NOMO-1 (cell line): ENCODE data around the gene CSF1.
"Not testable (repeated sequence)": the region's sequence is repeated elsewhere in the genome, so short reads cannot be mapped to it uniquely, and the experiment has no call there.

Experiments
- DNase-seq, 2 experiments: peaks; one replicate each; lab custom pipeline; 2025; ENCODE audit not compliant: unreplicated experiment in 2 of 2; lab: John Stamatoyannopoulos, UW

Gene CSF1

DNA sequence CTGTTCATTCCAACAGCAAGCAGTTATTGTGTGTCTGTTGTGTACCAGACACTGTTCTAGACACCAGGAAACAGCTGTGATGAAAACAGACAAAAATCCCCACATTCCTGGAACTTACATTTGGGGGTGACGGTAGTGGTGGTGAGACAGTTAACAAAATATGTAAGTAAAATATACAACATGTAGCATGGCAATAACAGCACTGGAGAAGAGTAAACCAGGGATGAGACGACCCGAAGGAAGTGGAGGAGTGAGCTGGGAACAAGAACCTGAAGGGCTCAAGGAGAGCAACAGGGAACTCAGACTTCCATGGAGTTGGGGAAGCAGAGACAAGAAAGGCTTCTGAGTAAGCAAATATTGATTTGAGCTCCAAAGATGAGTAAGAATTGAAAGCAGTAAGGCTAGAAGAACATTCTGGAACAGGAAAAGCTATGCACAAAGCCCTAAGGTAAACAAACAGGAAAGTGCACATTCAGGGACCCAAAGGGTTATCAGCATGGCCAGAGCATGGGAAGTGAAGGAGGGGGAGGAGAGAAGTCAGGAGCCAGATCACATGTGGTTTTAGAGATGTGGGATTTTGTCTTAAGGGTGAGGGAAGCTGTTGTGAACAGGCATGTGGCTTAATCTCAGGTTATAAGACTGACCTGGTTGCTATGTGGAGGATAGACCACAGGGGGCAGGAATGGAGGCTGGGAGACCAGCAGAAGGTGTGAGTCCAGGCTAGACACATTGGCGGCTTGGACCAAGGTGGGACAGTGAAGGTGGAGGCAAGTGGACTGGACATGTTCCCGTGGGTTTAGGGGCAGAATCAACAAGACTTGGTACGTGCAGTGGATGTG is 7.3 kb downstream of the CSF1 start:
- no peak for DNase-seq

- DNase-seq = no peak
These were observed 8.0 kb downstream of the CSF1 start for GRCh38 chr1:109918671-109919070.

DNA sequence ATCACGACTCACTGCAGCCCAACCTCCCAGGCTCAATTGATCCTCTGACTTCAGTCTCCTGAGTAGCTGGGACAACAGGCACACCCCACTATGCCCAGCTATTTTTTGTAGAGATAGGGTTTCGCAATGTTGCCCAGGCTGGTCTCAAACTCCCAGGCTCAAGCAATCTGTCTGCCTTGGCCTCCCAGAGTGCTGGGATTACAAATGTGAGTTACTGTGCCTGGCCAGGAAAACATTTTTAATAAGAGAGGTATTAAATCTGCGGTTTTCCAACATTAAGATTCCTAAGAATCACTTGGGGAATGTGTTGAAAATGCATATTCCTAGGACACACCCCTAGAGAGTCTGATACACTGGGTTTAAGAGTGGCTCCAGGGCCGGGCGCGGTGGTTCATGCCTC is 8.7 kb downstream of the CSF1 start:
- DNase-seq = no peak

DNA sequence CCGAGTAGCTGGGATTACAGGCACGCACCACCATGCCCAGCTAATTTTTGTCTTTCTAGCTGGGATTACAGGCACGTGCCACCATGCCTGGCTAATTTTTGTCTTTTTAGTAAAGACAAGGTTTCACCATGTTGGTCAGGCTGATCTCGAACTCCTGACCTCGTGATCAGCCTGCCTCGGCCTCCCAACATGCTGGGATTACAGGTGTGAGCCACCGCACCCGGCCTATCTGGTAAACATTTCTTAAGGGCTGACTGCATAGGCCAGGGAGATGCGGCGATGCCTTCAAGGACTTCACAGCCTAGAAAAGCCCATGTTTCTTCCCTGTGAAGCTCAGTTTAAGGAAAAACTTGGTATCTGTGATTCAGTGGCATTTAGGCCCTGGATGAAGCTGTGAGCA is 9.7 kb downstream of the CSF1 start:
- DNase-seq = not testable (repeated sequence)

- DNase-seq = no peak
These were observed 11.7 kb downstream of the CSF1 start for GRCh38 chr1:109922326-109922725.

GRCh38 chr1:109923131-109923945 is 12.7 kb downstream of the CSF1 start:
- peak in 1 of 2 experiments; percentile 14 for DNase-seq

GRCh38 chr1:109923946-109924275 is 13.3 kb downstream of the CSF1 start:
- no peak for DNase-seq

DNA sequence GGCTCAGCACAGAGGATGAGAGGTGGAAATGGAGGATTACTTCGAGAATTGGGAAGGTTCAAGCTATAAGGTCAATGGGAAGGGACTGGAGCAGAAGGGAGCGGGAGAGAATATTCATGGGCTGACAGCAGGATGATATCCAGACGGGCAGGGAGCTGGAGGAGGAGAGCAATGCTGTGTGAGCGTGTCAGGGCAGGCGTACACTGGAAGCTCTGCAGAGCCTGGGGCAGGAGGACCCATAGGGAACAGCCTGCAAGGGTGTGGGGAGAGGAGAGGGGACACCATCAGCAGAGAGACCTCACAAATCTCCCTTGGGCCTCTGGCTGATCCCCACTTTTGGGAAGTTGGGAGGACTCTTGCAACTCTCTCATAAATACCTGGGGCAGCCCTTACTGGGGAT is 13.7 kb downstream of the CSF1 start:
- DNase-seq = no peak

- no peak for DNase-seq
These were observed 14.7 kb downstream of the CSF1 start for GRCh38 chr1:109925159-109925990.

- no peak for DNase-seq
These were observed 16.1 kb downstream of the CSF1 start for GRCh38 chr1:109926662-109927300.

DNA sequence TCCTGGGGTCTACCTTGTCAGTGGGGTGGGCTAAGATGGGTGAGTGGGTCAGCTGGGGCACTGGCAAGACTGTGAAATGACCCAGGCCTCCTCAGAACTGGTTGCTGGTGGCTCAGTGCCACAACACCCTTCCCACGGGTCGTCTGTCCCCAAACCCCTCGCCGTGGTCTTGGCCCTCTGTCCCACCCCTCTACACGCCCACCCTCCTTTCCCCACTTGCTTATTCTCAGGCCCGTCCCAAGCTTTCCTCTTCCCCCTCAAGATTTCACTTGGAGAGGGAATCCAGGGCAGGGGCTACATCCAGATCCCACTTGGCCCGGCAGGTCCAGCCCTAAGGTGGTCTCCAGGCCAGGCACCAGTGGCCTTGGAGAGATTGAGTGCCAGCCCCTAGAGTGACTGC is 16.7 kb downstream of the CSF1 start:
- no peak for DNase-seq

GRCh38 chr1:109927911-109928321 is 17.3 kb downstream of the CSF1 start:
- no peak for DNase-seq

DNA sequence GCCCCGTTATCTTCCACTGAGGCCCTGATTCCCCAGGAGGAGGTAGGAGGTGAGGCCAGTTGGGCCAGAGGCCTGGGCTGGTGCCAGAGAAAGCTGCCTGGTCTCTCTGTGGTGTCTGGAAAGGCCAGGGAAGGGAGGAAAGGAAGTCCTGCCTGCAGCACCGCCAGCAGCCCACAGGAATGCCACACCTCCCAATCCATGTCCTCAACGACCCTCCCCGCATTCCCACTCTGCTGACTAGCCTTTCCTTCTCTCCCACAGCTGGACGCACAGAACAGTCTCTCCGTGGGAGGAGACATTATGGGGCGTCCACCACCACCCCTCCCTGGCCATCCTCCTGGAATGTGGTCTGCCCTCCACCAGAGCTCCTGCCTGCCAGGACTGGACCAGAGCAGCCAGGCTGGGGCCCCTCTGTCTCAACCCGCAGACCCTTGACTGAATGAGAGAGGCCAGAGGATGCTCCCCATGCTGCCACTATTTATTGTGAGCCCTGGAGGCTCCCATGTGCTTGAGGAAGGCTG is 18.0 kb downstream of the CSF1 start:
- no peak for DNase-seq

DNA sequence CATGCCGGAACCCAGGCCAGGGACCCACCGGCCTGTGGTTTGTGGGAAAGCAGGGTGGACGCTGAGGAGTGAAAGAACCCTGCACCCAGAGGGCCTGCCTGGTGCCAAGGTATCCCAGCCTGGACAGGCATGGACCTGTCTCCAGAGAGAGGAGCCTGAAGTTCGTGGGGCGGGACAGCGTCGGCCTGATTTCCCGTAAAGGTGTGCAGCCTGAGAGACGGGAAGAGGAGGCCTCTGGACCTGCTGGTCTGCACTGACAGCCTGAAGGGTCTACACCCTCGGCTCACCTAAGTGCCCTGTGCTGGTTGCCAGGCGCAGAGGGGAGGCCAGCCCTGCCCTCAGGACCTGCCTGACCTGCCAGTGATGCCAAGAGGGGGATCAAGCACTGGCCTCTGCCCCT is 18.5 kb downstream of the CSF1 start:
- DNase-seq = no peak

GRCh38 chr1:109929588-109930251 is 19.1 kb downstream of the CSF1 start:
- DNase-seq = no peak

- DNase-seq = no peak
These were observed 19.8 kb downstream of the CSF1 start for GRCh38 chr1:109930252-109930993.

DNA sequence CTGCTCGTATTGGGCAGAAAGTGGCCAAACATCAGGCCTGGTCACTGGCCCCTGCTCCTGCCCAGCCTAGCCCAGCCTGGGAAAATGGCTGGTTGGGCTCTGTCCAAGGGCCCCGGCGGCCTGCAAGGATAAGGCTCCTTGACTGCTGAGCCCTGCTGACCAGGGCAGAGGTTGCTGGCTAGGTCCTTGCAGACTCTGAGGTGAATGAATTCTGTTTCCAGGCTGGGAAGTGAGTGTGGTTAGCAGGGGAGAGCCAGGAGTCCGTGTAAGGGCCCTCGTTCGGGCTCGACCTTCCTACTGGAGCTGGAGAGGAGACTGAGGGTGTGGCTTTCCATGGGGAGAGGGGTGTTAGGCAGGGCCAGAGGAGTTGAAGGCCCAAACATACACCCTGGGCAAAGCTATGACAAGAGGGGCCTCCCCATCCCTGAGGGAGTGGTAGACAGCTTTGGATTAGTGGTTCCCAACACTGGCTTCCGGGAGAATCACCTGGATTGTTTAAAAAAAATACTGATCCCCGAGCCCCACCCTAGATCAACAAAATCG is 20.6 kb downstream of the CSF1 start:
- DNase-seq = no peak

GRCh38 chr1:109931911-109932636 is 21.4 kb downstream of the CSF1 start:
- DNase-seq = no peak
